Stimulated activated CD4-positive, alpha-beta T cell treated with anti-CD3 and anti-CD28 coated beads, Interleukin-2, amount 100 ng/mL, for 48 hours (primary cell): ENCODE measurements around the gene ACTR2.

ENCODE experiments used
- DNase-seq, 2 donors: peaks; one replicate each; pipeline ENCODE4 v3.0.0-alpha.2; 2020

The ACTR2 gene

GRCh38 chr2:65281627-65282351 is 54.2 kb downstream of the ACTR2 start:
- DNase-seq: no peak

DNA sequence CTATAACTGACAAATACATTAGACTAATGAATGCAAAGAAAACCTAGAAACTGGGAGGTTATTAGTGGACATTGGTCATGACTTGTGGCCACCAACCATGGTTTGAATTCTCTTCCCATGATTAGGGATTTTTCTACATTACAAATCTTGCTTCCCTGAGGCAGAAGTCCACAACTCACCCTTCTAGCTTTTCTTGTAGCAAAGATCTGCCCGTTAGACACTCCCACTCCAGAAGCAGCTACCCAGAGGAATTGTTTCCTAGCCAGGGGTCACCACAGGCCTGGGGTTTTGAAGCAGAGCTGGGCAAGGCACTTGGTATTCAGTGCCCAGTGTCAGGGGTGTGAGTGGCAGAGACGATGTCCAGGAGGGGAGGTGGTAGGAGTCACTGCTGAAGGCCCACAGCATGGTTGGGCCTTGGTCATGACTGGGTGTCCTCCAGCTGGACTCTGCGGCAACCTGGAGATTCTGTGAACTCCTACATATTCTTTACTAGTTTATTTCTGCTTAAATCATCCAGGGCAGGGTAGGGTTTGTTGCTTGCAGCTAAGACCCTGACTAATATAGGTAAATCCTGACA is 54.9 kb downstream of the ACTR2 start:
- no peak for DNase-seq

DNA sequence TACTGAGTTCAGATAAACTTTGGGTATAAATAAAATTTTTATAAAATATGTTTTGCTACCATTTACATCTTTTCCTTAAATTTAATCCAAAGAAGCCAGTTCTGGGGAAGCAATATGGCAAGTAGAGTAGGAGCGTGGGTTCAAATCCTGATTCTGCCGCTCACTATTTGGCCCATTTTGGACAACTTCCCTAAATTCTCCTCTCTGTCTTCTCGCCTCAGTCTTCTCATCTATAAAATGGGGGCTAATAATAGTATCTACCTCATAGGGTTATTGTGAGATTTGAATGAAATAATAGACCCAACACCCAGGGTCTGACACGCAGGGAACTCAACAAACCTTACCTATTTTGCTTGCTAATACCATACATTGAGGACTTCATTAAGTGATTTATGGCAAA is 59.7 kb downstream of the ACTR2 start:
- no peak for DNase-seq

GRCh38 chr2:65291216-65292105 is 63.8 kb downstream of the ACTR2 start:
- no peak for DNase-seq

- DNase-seq: no peak
These were observed 64.4 kb downstream of the ACTR2 start for GRCh38 chr2:65292106-65292400.

DNA sequence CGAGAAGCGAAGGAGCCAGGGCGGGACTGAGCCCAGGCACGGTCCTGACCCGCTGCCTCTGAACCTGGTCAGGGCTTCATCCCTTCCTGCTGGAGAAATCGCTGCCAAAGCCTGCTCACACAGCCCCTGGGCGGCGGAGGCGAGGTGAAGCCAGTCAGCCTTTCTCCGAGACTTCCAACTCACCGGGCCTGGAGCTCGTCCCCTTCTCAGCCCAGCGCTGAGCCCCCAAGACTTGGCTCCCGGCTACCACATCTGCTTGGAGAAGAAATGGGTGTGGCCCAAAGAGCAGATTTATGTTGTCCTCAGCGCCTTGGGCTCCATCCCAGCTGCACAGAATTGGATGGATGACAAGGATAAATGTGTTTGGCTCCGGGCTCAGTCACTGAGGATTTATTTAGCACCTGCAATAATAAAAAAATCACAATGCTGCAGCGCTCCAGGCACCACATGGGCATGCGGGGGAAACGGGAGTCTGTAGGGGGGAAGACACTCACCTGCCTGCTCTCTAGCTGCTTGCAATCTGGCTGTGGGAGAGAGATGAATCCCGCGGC is 64.9 kb downstream of the ACTR2 start:
- no peak for DNase-seq

DNA sequence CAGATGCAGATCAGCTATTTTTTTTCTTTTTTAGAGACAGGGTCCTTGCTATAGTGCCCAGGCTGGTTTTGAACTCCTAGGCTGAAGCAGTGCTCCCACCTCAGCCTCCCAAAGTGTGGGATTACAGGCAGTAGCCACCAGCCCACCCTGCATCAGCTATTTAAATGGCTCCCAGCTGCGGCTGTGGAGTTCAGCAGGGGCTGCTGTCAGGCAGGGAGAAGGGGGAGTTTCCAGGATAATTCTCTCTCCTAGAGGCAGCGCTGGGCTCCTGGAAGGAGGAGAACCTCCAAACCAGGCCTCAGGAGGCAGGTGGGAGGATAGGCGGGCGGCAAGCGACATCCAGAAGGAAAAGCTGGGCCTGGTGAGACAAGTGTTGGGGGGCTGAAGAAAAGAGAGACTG is 65.7 kb downstream of the ACTR2 start:
- DNase-seq: no peak

GRCh38 chr2:65294136-65294535 is 66.5 kb downstream of the ACTR2 start:
- no peak for DNase-seq

- DNase-seq: no peak
These were observed 67.1 kb downstream of the ACTR2 start for GRCh38 chr2:65294701-65295100.

GRCh38 chr2:65296971-65297370 is 69.3 kb downstream of the ACTR2 start:
- DNase-seq: no peak

- no peak for DNase-seq
These were observed 69.9 kb downstream of the ACTR2 start for GRCh38 chr2:65297544-65297943.

GRCh38 chr2:65298089-65298488 is 70.5 kb downstream of the ACTR2 start:
- DNase-seq: no peak

DNA sequence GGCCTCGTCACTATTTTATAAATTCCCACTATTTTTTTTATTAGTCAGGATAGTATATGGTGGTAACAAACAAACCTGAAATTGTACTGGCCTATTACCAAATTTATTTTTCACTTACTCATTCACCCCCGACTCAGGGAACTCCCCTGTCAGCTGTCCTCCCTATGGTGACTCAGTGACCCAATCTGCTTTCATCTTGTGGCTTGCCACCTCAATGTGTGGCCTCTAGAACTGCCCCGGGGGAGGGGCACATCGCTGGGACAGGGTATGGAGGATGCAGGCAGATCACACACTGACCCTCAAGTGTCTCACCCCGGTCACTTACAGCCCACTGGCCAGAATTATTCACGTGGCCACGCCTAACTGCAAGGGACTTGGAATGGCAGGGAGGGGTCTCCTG is 71.6 kb downstream of the ACTR2 start:
- DNase-seq: peak; percentile 50 to 51

DNA sequence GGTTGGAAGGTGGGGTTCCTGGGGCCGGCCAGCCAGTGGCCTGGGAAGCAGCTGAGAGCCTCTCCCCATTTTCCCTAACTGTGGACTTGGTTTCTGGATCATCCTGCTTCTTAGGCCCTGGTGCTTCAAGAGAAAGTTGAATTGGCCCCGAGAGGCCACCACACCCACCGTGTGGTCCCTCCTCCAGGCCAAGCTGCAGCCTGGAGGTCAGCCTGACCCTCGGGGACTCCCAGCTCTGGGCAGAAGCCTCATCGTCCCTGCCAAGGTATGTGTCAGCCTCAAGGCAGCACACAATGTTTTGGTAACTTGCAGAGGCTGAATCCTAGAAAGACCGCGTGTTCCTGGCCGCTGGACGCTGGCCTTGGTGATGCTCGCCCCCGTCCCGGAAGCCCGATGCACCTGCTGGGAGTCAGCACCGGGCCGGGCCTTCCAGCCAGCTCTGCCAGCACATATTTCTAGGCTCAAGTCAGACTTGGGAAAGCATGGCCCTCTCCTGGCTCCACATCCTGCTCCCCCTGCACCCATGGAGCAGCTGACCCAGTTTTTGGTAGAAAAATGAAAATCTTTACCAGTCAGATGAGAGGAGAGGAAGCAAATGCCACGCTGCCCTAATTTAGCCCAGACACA is 72.6 kb downstream of the ACTR2 start:
- DNase-seq: no peak

- peak; percentile 61 to 67 for DNase-seq
These were observed 73.4 kb downstream of the ACTR2 start for GRCh38 chr2:65300761-65301711.

DNA sequence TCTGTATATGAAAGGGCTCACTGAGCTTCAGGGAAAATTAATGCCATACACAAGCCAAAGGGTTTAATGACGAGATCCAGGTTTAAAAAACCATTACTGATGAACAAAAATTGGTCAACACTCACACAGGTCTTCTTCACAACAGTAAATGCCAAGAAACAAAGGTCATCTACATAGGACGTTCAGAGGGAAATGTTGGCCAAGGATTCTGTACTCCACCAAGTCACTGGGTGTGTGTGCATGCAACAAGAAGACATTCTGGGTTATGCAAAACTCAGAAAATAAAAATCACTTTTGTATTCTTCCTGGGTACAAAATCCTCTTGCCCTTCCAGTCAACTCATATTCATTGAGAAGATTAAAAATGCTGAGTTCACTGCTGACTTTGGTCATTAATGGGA is 78.3 kb downstream of the ACTR2 start:
- no peak for DNase-seq

DNA sequence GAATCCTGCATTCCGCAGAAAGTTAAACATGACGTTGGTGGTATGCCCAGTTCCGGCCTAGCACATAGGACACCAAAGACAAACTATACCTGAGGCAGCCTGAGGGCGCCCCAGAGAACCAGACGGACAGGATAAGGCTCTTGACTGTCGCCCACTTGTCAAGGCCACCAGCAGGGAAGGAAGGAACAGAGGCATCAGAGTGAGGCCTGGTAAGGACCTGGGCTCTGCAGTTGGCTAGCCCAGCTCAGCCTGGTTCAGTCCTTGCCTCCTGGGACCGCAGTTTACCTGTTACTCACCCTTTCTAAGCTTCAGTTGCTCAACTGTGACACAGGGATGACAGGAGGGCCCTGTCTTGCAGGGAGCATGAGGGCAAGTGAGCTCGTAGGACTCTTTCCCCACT is 82.1 kb downstream of the ACTR2 start:
- no peak for DNase-seq

GRCh38 chr2:65311049-65311448 is 83.4 kb downstream of the ACTR2 start:
- no peak for DNase-seq

- DNase-seq: no peak
These were observed 84.0 kb downstream of the ACTR2 start for GRCh38 chr2:65311596-65311995.

GRCh38 chr2:65313126-65313953 is 85.7 kb downstream of the ACTR2 start:
- DNase-seq: no peak

- DNase-seq: no peak
These were observed 86.3 kb downstream of the ACTR2 start for GRCh38 chr2:65313954-65314256.
